Endothelial cell of umbilical vein (primary cell): Measurements from ENCODE around the gene PEX5. TPM values are rescaled to one million over a fixed set of nuclear protein-coding genes. Genes with fewer than 3 reads are reported as not detected.

Experiments
- BruUV-seq: library from RNA; stranded (reverse); fragments of 400-500 nt; replicated peaks from 2 replicates; lab custom pipeline; 2021; lab: Mats Ljungman, UMichigan
- CTCF ChIA-PET: fragments of 300-600, 350-600 bp; sonication (Branson Sonifier 250); formaldehyde crosslinking; loops from one replicate; lab custom pipeline; 2021; ENCODE audit warnings: antibody characterized with exemption, inconsistent platforms; lab: Charles Lee
- POLR2A ChIA-PET: fragments of 300-600, 350-600 bp; sonication (Branson Sonifier 250); formaldehyde crosslinking; loops from one replicate; lab custom pipeline; 2021; ENCODE audit warnings: antibody characterized with exemption, inconsistent platforms; lab: Charles Lee
- DNase-seq: peaks from one replicate; pipeline ENCODE4 v3.0.0-alpha.2; 2011; ENCODE audit warnings: low read depth, low spot score
- FAIRE-seq: peaks from 2 replicates; lab custom pipeline; 2011; peaks lifted over from hg19 to GRCh38; lab: Jason Lieb, UNC
- H2AFZ ChIP-seq: 2 replicates; pipeline ENCODE4 v1.6.0; 2012; ENCODE audit warnings: low read depth, low read length, control low read depth, inconsistent platforms
- H3K27ac ChIP-seq: 2 replicates; pipeline ENCODE4 v1.5.1; 2011; ENCODE audit warnings: low read depth, mild to moderate bottlenecking, control low read depth, low read length, moderate library complexity; ENCODE audit not compliant: insufficient read depth
- H3K27me3 ChIP-seq, 2 experiments: 2 replicates each; pipeline versions ENCODE4 v1.6.0 to v1.6.1; 2011; ENCODE audit warnings: low read length in 2 of 2, mixed read lengths in 1 of 2; ENCODE audit not compliant: control insufficient read depth in 2 of 2, insufficient read depth in 2 of 2
- H3K36me3 ChIP-seq, 2 experiments: 2 replicates in 1 of 2; 3 replicates in 1 of 2; pipeline ENCODE4 v1.5.1; 2011; ENCODE audit warnings: low read length in 2 of 2, mild to moderate bottlenecking in 1 of 2, moderate library complexity in 1 of 2; ENCODE audit not compliant: control insufficient read depth in 2 of 2, insufficient read depth in 2 of 2; ENCODE audit errors: extremely low read depth in 1 of 2
- H3K4me1 ChIP-seq: 3 replicates; pipeline ENCODE4 v1.5.1; 2011; ENCODE audit warnings: mild to moderate bottlenecking, low read length; ENCODE audit not compliant: control insufficient read depth, insufficient read depth; ENCODE audit errors: extremely low read depth
- H3K4me2 ChIP-seq: 2 replicates; pipeline ENCODE4 v1.6.1; 2011; ENCODE audit warnings: low read length, control low read depth, mixed read lengths; ENCODE audit not compliant: insufficient read depth
- H3K4me3 ChIP-seq, 3 experiments: fragments of 200-600 bp in 1 of 3; sonication (generic), shearing (Covaris generic) in 1 of 3; replicated peaks in 1 of 3; 2 replicates each; pipeline ENCODE4 v1.5.1; 2011 to 2016; ENCODE audit warnings: control low read depth in 3 of 3, low read length in 3 of 3, mild to moderate bottlenecking in 2 of 3, inconsistent platforms in 1 of 3, low read depth in 1 of 3, moderate library complexity in 1 of 3; ENCODE audit not compliant: insufficient read depth in 1 of 3
- H3K79me2 ChIP-seq: 2 replicates; pipeline ENCODE4 v1.6.0; 2012; ENCODE audit warnings: low read length, inconsistent platforms; ENCODE audit not compliant: control insufficient read depth, insufficient read depth
- H3K9ac ChIP-seq: replicated peaks from 2 replicates; pipeline ENCODE3; 2011; ENCODE audit warnings: low read length, control low read depth; ENCODE audit not compliant: insufficient read depth; ENCODE audit errors: extremely low read depth
- H3K9me1 ChIP-seq: replicated peaks from 3 replicates; pipeline ENCODE4 v1.6.0; 2011; ENCODE audit warnings: mild to moderate bottlenecking, low read length; ENCODE audit not compliant: control insufficient read depth, insufficient read depth; ENCODE audit errors: extremely low read depth
- H3K9me3 ChIP-seq: replicated peaks from 2 replicates; pipeline ENCODE4 v1.5.1; 2012; ENCODE audit warnings: low read length, inconsistent platforms; ENCODE audit not compliant: control insufficient read depth, insufficient read depth
- H4K20me1 ChIP-seq: replicated peaks from 2 replicates; pipeline ENCODE3; 2011; ENCODE audit warnings: mild to moderate bottlenecking, low read length; ENCODE audit not compliant: control insufficient read depth, insufficient read depth; ENCODE audit errors: extremely low read depth
- EZH2 ChIP-seq: IDR thresholded peaks from 2 replicates; pipeline ENCODE4 v1.6.1; 2012; ENCODE audit warnings: borderline replicate concordance, low read depth, mild to moderate bottlenecking, moderate library complexity, low read length, inconsistent platforms; ENCODE audit not compliant: severe bottlenecking
- FOS ChIP-seq: IDR thresholded peaks from 2 replicates; pipeline ENCODE4 v1.6.1; 2011; ENCODE audit warnings: mild to moderate bottlenecking, low read length, moderate library complexity, borderline replicate concordance; ENCODE audit not compliant: insufficient read depth
- GATA2 ChIP-seq: IDR thresholded peaks from 2 replicates; pipeline ENCODE4 v1.7.0; 2011; ENCODE audit warnings: low read depth, mild to moderate bottlenecking, moderate library complexity, mixed read lengths, low read length; ENCODE audit not compliant: insufficient read length, insufficient read depth
- JUN ChIP-seq: IDR thresholded peaks from 2 replicates; pipeline ENCODE4 v1.6.1; 2011; ENCODE audit warnings: borderline replicate concordance, low read depth; ENCODE audit not compliant: insufficient read length, insufficient read depth
- MYC ChIP-seq: IDR thresholded peaks from one replicate; pipeline ENCODE4 v1.6.1; 2011; ENCODE audit warnings: mild to moderate bottlenecking, low read depth, low read length
- POLR2A ChIP-seq: IDR thresholded peaks from 2 replicates; pipeline ENCODE4 v1.6.1; 2012; ENCODE audit warnings: low read depth, mild to moderate bottlenecking, control low read depth, low read length
- POLR2AphosphoS5 ChIP-seq: IDR thresholded peaks from 2 replicates; pipeline ENCODE4 v1.6.1; 2012; ENCODE audit warnings: low read depth, mild to moderate bottlenecking, control low read depth, low read length, moderate library complexity; ENCODE audit not compliant: insufficient read depth
- dilution Hi-C: fragments of 300-500 bp; cut with MboI; formaldehyde crosslinking; loops from one replicate; pipeline ENCODE4 v1.15.0; 2019; ENCODE audit warnings: low sequenced_read_pairs; ENCODE audit not compliant: extremely low pct_ligation_motif_present
- intact Hi-C: fragments of 100-400 bp; cut with micrococcal nuclease; formaldehyde crosslinking; loops from one replicate; pipeline ENCODE4 v1.10.0; 2022
- polyA plus RNA-seq, 4 experiments: library from polyadenylated mRNA; depleted of rRNA in 3 of 4; stranded (reverse) in 3 of 4; unstranded in 1 of 4; fragments of >200 nt; gene quantifications; 2 replicates each; pipeline versions ENCODE4 v1.2.1 to v1.2.3, GENCODE V29; 2011 to 2012; ENCODE audit warnings: missing spikeins in 1 of 4
- total RNA-seq: library from RNA; stranded (reverse); gene quantifications from 2 replicates; pipeline ENCODE4 v1.2.3, GENCODE V29; 2021
- TF ChIP-seq, protein P1 (sequence below), 2 donors: IDR thresholded peaks; 1 replicate in 1 of 2; 2 replicates in 1 of 2; pipeline ENCODE4 v1.5.1; 2011; ENCODE audit warnings: low read length in 2 of 2, mild to moderate bottlenecking in 2 of 2, moderate library complexity in 2 of 2, control low read depth in 1 of 2, inconsistent platforms in 1 of 2, low read depth in 1 of 2; ENCODE audit not compliant: insufficient read depth in 1 of 2; ENCODE audit errors: extremely low read depth in 1 of 2
- TF ChIP-seq, protein P2 (sequence below): IDR thresholded peaks from 2 replicates; pipeline ENCODE4 v1.6.1; 2011; ENCODE audit not compliant: insufficient read depth, insufficient read length

PEX5 gene
- total and polyA plus RNA-seq, 2 donors (not counting 3 experiments of a cell fraction or from before 2014, with no cell fraction given) = 12.9 to 32.3 TPM

GRCh38 chr12:7152818-7153217 is 36.7 kb upstream of the PEX5 start:
- POLR2A ChIA-PET = no interaction called here

More at GRCh38 chr12:7152818-7153217, 36.7 kb upstream of the PEX5 start:
- Histone ChIP-seq H3K27ac (no peak overlapping the region), H3K9me3 (no peaks in the 10 kb centered on the region), H3K4me3 (no peak overlapping the region), H2AFZ (no peak overlapping the region), H3K4me1 (peaks cover 14% of the 10 kb centered on the region), H4K20me1 (no peaks in the 10 kb centered on the region), H3K9ac (no peak overlapping the region), H3K27me3 (no peaks in the 10 kb centered on the region), H3K79me2 (no peaks in the 10 kb centered on the region), H3K9me1 (no peaks in the 10 kb centered on the region), H3K4me2 (no peak overlapping the region), H3K36me3 (peaks cover 0 to 17% of the 10 kb centered on the region in 2 experiments)
- dilution Hi-C loops = no loop called here
- TF ChIP-seq JUN (no peak), EZH2 (no peak), POLR2AphosphoS5 (no peak), GATA2 (no peak), FOS (no peak), POLR2A (no peak), MYC (no peak)
- TF ChIP-seq, protein P1, sequence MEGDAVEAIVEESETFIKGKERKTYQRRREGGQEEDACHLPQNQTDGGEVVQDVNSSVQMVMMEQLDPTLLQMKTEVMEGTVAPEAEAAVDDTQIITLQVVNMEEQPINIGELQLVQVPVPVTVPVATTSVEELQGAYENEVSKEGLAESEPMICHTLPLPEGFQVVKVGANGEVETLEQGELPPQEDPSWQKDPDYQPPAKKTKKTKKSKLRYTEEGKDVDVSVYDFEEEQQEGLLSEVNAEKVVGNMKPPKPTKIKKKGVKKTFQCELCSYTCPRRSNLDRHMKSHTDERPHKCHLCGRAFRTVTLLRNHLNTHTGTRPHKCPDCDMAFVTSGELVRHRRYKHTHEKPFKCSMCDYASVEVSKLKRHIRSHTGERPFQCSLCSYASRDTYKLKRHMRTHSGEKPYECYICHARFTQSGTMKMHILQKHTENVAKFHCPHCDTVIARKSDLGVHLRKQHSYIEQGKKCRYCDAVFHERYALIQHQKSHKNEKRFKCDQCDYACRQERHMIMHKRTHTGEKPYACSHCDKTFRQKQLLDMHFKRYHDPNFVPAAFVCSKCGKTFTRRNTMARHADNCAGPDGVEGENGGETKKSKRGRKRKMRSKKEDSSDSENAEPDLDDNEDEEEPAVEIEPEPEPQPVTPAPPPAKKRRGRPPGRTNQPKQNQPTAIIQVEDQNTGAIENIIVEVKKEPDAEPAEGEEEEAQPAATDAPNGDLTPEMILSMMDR (IDR thresholded peaks at IDR 0.05; ENCODE audit: extremely low read depth in 1 of 2, insufficient read depth in 1 of 2, low read depth in 1 of 2, low read length in 2 of 2) = no peak
- TF ChIP-seq, protein P2, sequence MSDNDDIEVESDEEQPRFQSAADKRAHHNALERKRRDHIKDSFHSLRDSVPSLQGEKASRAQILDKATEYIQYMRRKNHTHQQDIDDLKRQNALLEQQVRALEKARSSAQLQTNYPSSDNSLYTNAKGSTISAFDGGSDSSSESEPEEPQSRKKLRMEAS = no peak
- CTCF ChIA-PET = interaction anchor here (1.3 to 1.7 kb wide), 3 partner anchors 8 to 17 kb away, joined by 3 to 9 read pairs (median 6); no protein-coding TSS in a partner anchor
- BruUV-seq = no TSS peak
- intact Hi-C loops = no loop called here
- DNase-seq = no peak
- FAIRE-seq = no peak
